Sigmoid colon (tissue), 3 donors: ENCODE data around the gene THEMIS2.

Source experiments
- POLR2A ChIP-seq, 2 donors: fragments of 450-650 bp; IDR thresholded peaks; one replicate each; pipeline ENCODE4 v1.6.1; 2016; ENCODE audit warnings: antibody characterized with exemption in 2 of 2, mild to moderate bottlenecking in 2 of 2, moderate library complexity in 2 of 2
- TF ChIP-seq, protein P1 (sequence below), 4 experiments: fragments of 450-650 bp in 3 of 4; fragments of 200-600 bp in 1 of 4; IDR thresholded peaks; one replicate each; pipeline ENCODE4 v1.5.1; 2016 to 2019; ENCODE audit warnings: antibody characterized with exemption in 4 of 4, mild to moderate bottlenecking in 3 of 4, moderate library complexity in 2 of 4

DNA sequence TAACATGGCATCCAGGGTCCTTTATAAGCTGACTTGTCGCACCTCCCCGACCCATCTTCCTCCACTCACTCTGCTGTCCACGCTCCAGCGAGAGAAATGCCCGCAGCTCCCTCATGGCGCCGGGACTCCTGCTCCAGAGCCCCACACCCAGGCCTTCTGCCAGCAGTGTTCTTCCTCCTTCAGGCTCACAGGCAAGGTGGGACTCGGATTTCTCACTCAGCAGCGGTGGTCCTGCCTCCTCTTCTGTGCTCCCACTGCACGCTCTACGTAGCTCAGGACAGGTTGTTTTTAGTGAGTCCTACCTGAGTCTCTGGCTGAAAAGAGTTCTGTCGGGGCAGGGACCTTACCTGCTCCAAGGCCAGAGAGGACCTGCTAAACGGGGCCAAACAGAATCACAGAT is 11.2 kb downstream of the THEMIS2 start:
- TF ChIP-seq, protein P1, sequence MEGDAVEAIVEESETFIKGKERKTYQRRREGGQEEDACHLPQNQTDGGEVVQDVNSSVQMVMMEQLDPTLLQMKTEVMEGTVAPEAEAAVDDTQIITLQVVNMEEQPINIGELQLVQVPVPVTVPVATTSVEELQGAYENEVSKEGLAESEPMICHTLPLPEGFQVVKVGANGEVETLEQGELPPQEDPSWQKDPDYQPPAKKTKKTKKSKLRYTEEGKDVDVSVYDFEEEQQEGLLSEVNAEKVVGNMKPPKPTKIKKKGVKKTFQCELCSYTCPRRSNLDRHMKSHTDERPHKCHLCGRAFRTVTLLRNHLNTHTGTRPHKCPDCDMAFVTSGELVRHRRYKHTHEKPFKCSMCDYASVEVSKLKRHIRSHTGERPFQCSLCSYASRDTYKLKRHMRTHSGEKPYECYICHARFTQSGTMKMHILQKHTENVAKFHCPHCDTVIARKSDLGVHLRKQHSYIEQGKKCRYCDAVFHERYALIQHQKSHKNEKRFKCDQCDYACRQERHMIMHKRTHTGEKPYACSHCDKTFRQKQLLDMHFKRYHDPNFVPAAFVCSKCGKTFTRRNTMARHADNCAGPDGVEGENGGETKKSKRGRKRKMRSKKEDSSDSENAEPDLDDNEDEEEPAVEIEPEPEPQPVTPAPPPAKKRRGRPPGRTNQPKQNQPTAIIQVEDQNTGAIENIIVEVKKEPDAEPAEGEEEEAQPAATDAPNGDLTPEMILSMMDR (IDR thresholded peaks at IDR 0.05), result no peak
- TF ChIP-seq POLR2A (IDR thresholded peaks at IDR 0.05), result no peak
